A549 (cell line): ENCODE results near the gene TP73.

Experiments
- CEBPB ChIP-seq, 2 experiments: fragments of >200 bp in 1 of 2; sonication (Bioruptor Twin) in 1 of 2; formaldehyde crosslinking in 1 of 2; IDR thresholded peaks; 2 replicates each; pipeline ENCODE4 v1.6.1; 2012 to 2016
- CHD4 ChIP-seq: fragments of 200-600 bp; sonication (generic); IDR thresholded peaks from 2 replicates; pipeline ENCODE4 v1.6.1; 2016; ENCODE audit warnings: antibody characterized with exemption, mild to moderate bottlenecking, borderline replicate concordance
- EP300 ChIP-seq, 2 experiments: fragments of >200 bp; sonication (Bioruptor Twin); formaldehyde crosslinking; IDR thresholded peaks; 2 replicates in 1 of 2; 3 replicates in 1 of 2; pipeline ENCODE4 v1.6.1; 2016 to 2017
- POLR2A ChIP-seq: IDR thresholded peaks from 2 replicates; pipeline ENCODE4 v1.6.1; 2012; ENCODE audit warnings: mild to moderate bottlenecking, low read length
- TF ChIP-seq, protein P1 (sequence below): fragments of >200 bp; sonication (Bioruptor Twin); formaldehyde crosslinking; IDR thresholded peaks from 3 replicates; pipeline ENCODE4 v1.5.1; 2016

DNA sequence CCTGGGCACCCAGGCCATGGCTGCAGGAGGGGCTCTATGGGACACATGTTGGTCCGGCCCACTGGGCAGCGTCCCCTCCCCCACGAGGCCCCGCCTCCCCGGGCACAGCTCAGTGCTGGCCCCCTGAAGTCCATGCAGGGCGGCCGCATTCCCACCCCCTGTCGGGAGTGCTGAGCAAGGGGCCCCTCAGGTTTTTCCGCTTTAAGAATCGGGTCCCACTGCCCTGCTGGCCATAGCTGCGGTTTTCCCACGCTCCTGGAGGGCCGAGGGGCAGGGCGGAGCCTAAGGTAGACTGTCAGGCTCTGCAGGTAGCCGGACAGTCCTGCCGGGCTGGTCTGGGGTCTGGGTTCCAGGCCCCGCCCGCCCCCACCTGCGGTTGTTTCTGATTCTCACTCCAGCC is 56.5 kb downstream of the TP73 start:
- TF ChIP-seq, protein P1, sequence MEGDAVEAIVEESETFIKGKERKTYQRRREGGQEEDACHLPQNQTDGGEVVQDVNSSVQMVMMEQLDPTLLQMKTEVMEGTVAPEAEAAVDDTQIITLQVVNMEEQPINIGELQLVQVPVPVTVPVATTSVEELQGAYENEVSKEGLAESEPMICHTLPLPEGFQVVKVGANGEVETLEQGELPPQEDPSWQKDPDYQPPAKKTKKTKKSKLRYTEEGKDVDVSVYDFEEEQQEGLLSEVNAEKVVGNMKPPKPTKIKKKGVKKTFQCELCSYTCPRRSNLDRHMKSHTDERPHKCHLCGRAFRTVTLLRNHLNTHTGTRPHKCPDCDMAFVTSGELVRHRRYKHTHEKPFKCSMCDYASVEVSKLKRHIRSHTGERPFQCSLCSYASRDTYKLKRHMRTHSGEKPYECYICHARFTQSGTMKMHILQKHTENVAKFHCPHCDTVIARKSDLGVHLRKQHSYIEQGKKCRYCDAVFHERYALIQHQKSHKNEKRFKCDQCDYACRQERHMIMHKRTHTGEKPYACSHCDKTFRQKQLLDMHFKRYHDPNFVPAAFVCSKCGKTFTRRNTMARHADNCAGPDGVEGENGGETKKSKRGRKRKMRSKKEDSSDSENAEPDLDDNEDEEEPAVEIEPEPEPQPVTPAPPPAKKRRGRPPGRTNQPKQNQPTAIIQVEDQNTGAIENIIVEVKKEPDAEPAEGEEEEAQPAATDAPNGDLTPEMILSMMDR = no peak
- TF ChIP-seq CEBPB (IDR thresholded peaks at IDR 0.05) (no peak), EP300 (IDR thresholded peaks at IDR 0.05) (no peak), POLR2A (no peak), CHD4 (no peak)
